ENCODE data around the gene CSF2RB.

CSF2RB gene

GRCh38 chr22:36913427-36914389 is at the start of gene CSF2RB:
CSF2RB (plus strand) TSS chr22:36913628; CDS start chr22:36922208, 8,580 bp downstream.
- DNase-seq: peak; percentile 16

DNA sequence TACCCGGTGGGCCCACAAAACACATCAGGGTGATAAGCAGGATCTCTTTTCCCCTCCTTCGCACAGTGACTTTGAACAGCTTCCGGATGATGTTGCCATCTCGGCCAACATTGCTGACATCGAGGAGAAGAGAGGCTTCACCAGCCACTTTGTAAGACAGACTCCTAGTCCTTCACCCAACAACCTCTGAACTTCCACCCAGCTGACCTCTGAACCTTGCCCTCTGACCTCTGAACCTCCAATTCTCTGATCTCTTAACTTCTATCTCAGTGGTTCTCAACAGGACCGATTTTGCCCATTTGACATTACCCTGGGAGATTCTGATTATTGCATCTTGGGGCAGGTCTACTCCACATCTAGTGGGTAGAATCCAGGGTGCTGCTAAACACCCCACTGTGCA is 49.4 kb upstream of the CSF2RB start:
- DNase-seq: no peak

- DNase-seq: no peak
These were observed 48.8 kb upstream of the CSF2RB start for GRCh38 chr22:36864454-36865215.

DNA sequence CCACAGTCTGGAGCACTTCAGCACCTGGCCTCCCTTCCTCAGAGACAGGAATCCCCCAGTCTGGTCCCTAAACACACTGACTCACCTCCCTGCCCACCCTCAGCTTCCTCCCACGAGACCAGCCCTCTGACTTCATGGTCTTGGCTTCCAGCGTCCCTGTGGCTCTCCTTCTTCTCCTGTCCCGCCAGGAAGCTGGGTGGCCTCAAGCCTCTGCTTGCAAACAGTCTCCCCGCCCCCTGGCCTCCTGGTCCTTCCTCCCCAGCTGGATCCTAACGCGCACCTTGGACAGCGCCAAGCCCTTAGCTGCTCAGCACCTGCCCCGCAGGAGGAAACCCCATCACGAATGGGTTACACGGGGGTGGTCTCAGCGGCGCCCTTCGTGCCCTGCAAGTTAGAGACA is 48.1 kb upstream of the CSF2RB start:
- no peak for DNase-seq

DNA sequence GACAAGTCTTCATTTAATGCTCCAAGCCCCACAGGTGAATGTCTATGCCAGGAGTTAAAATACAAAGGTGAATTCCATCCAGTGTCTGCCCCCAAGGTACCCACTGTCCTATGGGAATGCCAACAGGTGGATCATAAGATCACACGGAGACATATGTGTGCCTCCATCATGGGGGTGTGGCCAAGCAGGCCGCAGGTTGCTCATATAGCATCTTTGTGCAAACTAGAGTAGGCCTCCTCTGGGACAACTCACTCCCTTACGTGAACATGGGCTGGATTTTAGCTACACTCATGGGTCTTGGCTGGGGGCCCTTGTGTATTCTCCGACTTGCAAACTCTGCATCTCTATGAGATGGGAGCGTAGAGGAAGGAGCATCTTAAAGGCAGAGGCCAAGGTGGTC is 45.7 kb upstream of the CSF2RB start:
- DNase-seq: no peak

DNA sequence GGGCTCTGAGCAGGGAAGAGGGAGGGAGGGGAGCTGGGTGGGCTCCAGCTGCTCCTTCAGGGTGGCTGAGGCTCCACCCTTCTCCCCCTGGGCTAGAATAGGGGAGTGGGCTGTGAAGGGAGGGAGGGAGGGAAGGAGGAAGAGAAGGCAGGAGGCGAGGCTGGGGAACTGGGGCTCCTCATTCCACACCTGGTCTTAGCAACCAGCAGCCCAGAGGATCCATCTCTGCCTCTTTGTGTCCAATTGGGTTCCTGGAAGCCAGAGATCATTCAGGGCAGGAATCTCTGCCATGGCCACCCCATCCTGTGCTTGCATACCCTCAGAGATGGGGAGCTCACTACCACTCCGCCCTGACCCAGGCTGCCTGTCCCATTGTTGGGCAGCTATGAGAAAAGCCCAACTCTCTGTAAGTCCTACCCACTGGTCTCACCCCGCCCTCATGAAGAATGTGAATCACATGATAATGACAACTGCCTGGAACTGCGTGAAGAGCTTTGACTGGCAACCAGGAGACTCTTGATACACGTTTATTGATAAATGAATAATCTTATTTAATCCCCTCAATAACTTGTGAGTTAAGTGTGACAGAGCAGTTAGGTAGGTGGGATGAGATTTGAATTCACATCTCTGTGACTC is 44.8 kb upstream of the CSF2RB start:
- DNase-seq: no peak

DNA sequence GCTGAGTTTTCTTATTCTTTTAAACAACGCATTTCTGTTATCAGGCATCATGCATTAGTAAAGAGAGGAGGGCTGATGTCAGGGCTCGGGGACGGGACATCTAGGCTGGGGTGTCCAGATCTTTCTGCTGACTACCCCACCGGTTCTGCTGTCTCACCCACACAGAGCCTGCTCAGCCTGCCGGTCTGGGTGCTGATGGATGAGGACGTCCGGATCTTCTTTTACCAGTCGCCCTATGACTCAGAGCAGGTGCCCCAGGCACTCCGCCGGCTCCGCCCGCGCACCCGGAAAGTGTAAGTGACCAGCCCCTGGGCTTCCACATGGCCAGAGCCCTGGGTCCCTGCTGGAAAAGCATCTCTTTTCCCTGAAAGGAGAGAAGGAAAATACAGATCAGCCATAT is 43.2 kb upstream of the CSF2RB start:
- DNase-seq: no peak

- DNase-seq: no peak
These were observed 41.8 kb upstream of the CSF2RB start for GRCh38 chr22:36871669-36872081.

GRCh38 chr22:36872084-36872483 is 41.3 kb upstream of the CSF2RB start:
- no peak for DNase-seq

- no peak for DNase-seq
These were observed 40.4 kb upstream of the CSF2RB start for GRCh38 chr22:36872866-36873498.

DNA sequence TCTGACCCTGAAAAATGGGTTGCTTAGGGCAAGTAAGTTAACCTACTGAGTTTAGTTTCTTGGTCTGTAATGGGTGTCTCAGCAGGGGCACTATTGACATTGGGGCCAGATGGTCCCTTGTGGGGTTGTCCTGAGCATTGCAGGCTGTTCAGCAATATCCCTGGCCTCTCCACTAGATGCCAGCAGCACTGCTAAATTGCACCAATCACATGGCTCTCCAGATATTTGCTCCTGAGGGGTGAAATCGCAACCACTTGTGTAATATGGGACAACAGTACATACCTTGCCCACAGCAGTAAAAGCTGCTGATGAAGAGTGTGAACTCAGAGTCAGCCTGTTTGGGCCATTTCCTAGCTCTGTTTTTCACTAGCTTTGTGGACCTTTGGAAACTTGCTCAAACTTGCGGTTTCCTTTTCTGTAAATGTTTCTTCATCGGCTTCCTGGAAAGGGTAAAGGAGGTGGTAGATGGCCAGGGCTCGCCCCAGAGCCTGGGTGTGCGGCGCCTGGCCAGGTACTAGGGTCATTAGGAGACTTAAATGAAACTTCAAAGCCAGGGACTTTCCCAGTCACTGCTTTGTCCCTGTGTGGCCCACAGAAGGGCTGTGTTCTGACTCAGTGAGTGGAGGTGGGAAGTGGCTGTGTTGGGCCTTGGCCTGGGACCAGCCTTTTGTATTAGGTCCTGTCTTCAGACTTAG is 39.7 kb upstream of the CSF2RB start:
- DNase-seq: peak; percentile 46

GRCh38 chr22:36874309-36874696 is 39.1 kb upstream of the CSF2RB start:
- no peak for DNase-seq

- no peak for DNase-seq
These were observed 38.7 kb upstream of the CSF2RB start for GRCh38 chr22:36874736-36875135.

GRCh38 chr22:36875741-36876140 is 37.7 kb upstream of the CSF2RB start:
- no peak for DNase-seq

DNA sequence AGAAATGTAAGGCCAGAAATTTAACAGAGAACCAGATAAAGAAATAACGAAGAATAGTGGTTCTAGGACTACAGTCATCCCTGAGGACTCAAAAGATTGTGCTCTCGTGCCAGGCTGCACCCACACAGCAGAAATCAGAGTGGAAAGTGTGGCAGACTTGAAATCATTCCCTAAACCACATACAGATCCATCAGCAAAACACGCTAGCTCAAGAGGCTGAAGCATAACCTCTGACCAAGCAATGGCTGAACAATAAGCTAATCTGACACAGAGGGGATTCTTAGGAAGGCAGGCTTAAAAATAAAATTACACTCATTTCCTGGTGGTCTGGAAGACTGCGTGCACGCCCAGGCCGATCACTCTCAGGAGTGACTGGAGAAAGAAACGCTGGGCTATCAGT is 33.7 kb upstream of the CSF2RB start:
- no peak for DNase-seq

DNA sequence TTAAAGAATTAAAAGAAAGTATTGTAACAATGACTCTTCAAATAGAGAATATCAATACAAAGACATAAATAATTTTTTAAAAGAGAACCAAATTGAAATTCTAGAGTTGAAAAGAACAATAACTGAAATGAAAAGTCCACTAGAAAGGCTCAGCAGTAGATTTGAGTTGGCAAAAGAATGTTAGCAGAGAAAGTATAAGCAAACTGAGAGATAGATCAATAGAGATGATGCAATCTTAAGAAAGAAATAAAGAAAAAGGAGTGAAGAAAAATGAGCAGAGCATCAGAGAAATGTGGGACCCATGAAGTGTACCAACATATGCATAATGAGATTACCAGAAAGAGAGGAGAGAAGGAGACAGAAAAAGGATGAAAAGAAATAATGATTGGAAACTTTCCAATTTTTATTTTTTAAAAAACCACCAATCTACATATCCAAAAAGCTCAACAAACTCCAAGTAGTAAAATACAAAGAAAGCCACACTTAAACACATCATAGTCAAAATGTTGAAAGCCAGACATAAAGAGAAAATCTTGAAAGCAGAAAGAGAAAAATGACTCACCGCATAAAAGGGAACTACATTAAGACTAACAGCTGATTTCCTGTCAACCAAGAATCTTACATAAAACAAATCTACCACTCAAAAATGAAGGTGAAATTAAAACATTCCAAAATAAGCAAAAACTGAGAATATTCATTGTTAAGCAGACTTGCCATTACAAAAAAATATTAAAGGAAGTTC is 31.8 kb upstream of the CSF2RB start:
- DNase-seq: no peak

DNA sequence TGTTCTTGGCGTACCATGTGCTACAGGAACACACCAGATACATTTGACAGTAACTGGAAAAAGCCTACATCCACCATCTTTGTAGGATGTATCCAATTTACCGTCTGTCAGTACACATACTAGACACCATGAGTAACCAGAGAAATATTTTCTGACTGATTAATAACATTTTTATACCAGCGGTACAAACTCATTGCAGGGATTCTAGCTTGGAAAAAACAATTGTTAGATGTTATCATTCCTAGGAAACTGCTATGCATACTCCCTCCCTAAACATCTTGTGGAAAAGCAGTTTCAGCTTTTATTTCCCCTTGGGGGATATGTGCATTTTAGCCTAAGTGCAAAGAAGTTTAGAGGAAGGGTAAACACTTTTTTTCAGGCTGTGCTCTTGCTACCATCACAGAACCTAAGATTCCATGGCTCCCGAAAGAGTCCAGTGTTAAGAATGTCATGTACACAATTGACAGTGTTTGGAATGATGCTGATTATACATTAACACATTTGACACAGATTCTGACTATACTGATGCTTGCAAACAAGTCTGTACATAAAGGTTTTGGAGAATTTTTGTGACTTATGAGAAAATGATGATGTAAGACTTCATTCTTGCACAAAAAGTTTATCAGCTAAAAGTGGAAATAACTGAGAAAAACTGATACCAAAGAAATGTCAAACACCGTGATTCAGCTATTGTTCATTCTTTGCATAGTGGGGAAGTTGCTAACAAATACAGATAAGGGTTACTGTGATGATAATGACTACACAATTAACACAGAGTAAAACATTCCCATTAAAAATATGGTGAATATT is 28.9 kb upstream of the CSF2RB start:
- DNase-seq: no peak

- no peak for DNase-seq
These were observed 28.0 kb upstream of the CSF2RB start for GRCh38 chr22:36885474-36885873.

DNA sequence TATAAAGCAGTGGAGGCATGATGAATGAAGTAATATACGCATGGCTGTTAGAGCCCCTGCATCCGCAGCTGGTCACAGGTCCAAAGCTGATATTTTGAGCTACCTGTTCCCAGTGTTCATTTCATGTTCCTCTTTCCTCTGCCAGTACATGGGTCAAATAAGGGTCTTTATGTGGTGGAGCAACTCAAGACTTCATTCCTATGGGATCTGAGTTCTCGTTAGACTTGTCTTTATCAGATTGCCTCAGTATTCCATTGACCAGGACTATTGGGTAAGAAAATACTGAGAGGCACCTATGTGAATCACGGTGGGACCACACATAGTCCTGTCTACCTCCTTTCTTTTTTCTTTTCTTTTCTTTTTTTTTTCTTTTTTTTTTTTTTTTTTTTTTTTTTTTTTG is 27.4 kb upstream of the CSF2RB start:
- no peak for DNase-seq

- peak; percentile 37 for DNase-seq
These were observed 26.3 kb upstream of the CSF2RB start for GRCh38 chr22:36887162-36887561.

GRCh38 chr22:36891646-36892045 is 21.8 kb upstream of the CSF2RB start:
- no peak for DNase-seq
